K562 (cell line): ENCODE measurements around the gene MEOX1. TPM values are rescaled to one million over a fixed set of nuclear protein-coding genes. Genes with fewer than 3 reads are reported as not detected.

Experiments
- ATAC-seq: fragments of 200-7000 bp; cut with Tn5 transposase; 3 replicates; pipeline ENCODE4 v1.9.1; 2020; ENCODE audit warnings: moderate library complexity
- BruUV-seq: library from RNA; stranded (reverse); fragments of 400-500 nt; replicated peaks from 2 replicates; lab custom pipeline; 2021; lab: Mats Ljungman, UMichigan
- CTCF ChIA-PET: fragments of 300-600 bp; formaldehyde crosslinking; extraction: SDS; loops from one replicate; lab custom pipeline; 2021; ENCODE audit warnings: low intra/inter-chr PET ratio; lab: Yijun Ruan, JAX
- POLR2A ChIA-PET: fragments of 300-600, 350-650 bp; sonication (Branson Sonifier 250); formaldehyde crosslinking; extraction: SDS; loops from one replicate; lab custom pipeline; 2021; ENCODE audit warnings: antibody characterized with exemption, inconsistent platforms; lab: Yijun Ruan, JAX
- DNase-seq, 4 experiments: peaks; one replicate each; pipeline versions ENCODE4 v3.0.0 to v3.0.0-alpha.2; 2011 to 2018; ENCODE audit warnings: low spot score in 3 of 4, mixed read lengths in 3 of 4; ENCODE audit errors: extremely low read depth in 1 of 4
- FAIRE-seq: peaks from 2 replicates; lab custom pipeline; 2011; peaks lifted over from hg19 to GRCh38; lab: Jason Lieb, UNC
- H2AFZ ChIP-seq: 2 replicates; pipeline ENCODE4 v1.6.0; 2011; ENCODE audit warnings: low read depth, low read length, control low read depth, inconsistent platforms
- H3K27ac ChIP-seq: fragments of 200-600 bp; 3 replicates; pipeline ENCODE4 v1.8.0; 2011; ENCODE audit warnings: low read depth, mild to moderate bottlenecking, control low read depth, inconsistent platforms, low read length, moderate library complexity, mixed read lengths; ENCODE audit errors: extremely low read depth
- H3K27me3 ChIP-seq, 2 experiments: fragments of 300-600 bp in 1 of 2; 2 replicates in 1 of 2; 3 replicates in 1 of 2; pipeline versions ENCODE4 v1.6.0 to v1.8.0; 2011; ENCODE audit warnings: inconsistent platforms in 2 of 2, low read length in 2 of 2, mild to moderate bottlenecking in 1 of 2, mixed read lengths in 1 of 2, moderate library complexity in 1 of 2; ENCODE audit not compliant: control insufficient read depth in 2 of 2, insufficient read depth in 2 of 2
- H3K36me3 ChIP-seq: fragments of 300-600 bp; 3 replicates; pipeline ENCODE4 v1.8.0; 2011; ENCODE audit warnings: mild to moderate bottlenecking, low read length, inconsistent platforms; ENCODE audit not compliant: control insufficient read depth, insufficient read depth
- H3K4me1 ChIP-seq, 2 experiments: fragments of 200-600 bp in 1 of 2; replicated peaks in 1 of 2; 2 replicates in 1 of 2; 3 replicates in 1 of 2; pipeline versions ENCODE4 v1.5.1 to v1.8.0; 2011; ENCODE audit warnings: inconsistent platforms in 2 of 2, low read length in 2 of 2, mild to moderate bottlenecking in 1 of 2, mixed read lengths in 1 of 2, moderate library complexity in 1 of 2; ENCODE audit not compliant: control insufficient read depth in 2 of 2, insufficient read depth in 2 of 2
- H3K4me2 ChIP-seq: 2 replicates; pipeline ENCODE4 v1.6.1; 2011; ENCODE audit warnings: low read length, control low read depth, inconsistent platforms, mixed read lengths; ENCODE audit not compliant: insufficient read depth
- H3K4me3 ChIP-seq: fragments of 200-600 bp; sonication (generic), shearing (Covaris generic); 2 replicates; pipeline ENCODE4 v1.5.1; 2016; ENCODE audit warnings: control low read depth, inconsistent platforms
- H3K79me2 ChIP-seq: fragments of 200-600 bp; 3 replicates; pipeline ENCODE4 v1.8.0; 2011; ENCODE audit warnings: low read length, inconsistent platforms; ENCODE audit not compliant: control insufficient read depth, insufficient read depth
- H3K9ac ChIP-seq, 2 experiments: 2 replicates each; pipeline versions ENCODE4 v1.6.0 to v1.6.1; 2011; ENCODE audit warnings: low read depth in 2 of 2, low read length in 2 of 2, control low read depth in 1 of 2, inconsistent platforms in 1 of 2, mild to moderate bottlenecking in 1 of 2, mixed read lengths in 1 of 2; ENCODE audit not compliant: insufficient read depth in 1 of 2
- H3K9me1 ChIP-seq: one replicate; pipeline ENCODE4 v1.6.0; 2011; ENCODE audit warnings: inconsistent platforms, mild to moderate bottlenecking, low read length, moderate library complexity; ENCODE audit not compliant: control insufficient read depth, insufficient read depth
- H3K9me3 ChIP-seq: replicated peaks from 2 replicates; pipeline ENCODE4 v1.5.1; 2011; ENCODE audit warnings: low read depth, low read length, inconsistent platforms; ENCODE audit not compliant: control insufficient read depth, insufficient read depth
- H4K20me1 ChIP-seq: replicated peaks from 2 replicates; pipeline ENCODE4 v1.6.1; 2011; ENCODE audit warnings: low read length, inconsistent platforms, mixed read lengths; ENCODE audit not compliant: control insufficient read depth, insufficient read depth
- BRF1 ChIP-seq: IDR thresholded peaks from 3 replicates; pipeline ENCODE4 v1.6.1; 2011; ENCODE audit warnings: borderline replicate concordance, mild to moderate bottlenecking; ENCODE audit not compliant: insufficient read length; ENCODE audit errors: extremely low read depth
- CUX1 ChIP-seq: fragments of 200-800 bp; sonication (Bioruptor generic); IDR thresholded peaks from 2 replicates; pipeline ENCODE4 v1.6.1; 2016; ENCODE audit warnings: missing genetic modification characterization, missing compliant biosample characterization
- HDAC2 ChIP-seq: fragments of 450-650 bp; IDR thresholded peaks from 2 replicates; pipeline ENCODE4 v1.6.1; 2016; ENCODE audit warnings: mild to moderate bottlenecking
- PRPF4 ChIP-seq: fragments of 200-400 bp; formaldehyde crosslinking; IDR thresholded peaks from one replicate; pipeline ENCODE4 v1.6.1; 2017; ENCODE audit warnings: low read length, low read depth, mild to moderate bottlenecking; ENCODE audit not compliant: insufficient read depth, poor library complexity, severe bottlenecking
- TFE3 ChIP-seq: fragments of 450-650 bp; formaldehyde crosslinking; IDR thresholded peaks from 2 replicates; pipeline ENCODE4 v1.4.0; 2020; ENCODE audit warnings: mild to moderate bottlenecking, mixed read lengths
- ZBTB1 ChIP-seq: sonication (generic); formaldehyde crosslinking; IDR thresholded peaks from 2 replicates; pipeline ENCODE4 v1.8.1; 2023; ENCODE audit warnings: missing genetic modification reagents, low read depth, mild to moderate bottlenecking, borderline replicate concordance
- ZFP1 ChIP-seq: fragments of 450-650 bp; formaldehyde crosslinking; IDR thresholded peaks from 2 replicates; pipeline ENCODE4 v1.4.0; 2020; ENCODE audit warnings: mild to moderate bottlenecking, mixed read lengths
- ZKSCAN1 ChIP-seq: fragments of 150-350 bp; IDR thresholded peaks from 2 replicates; pipeline ENCODE4 v1.6.1; 2016; ENCODE audit warnings: low read depth, low read length
- ZNF174 ChIP-seq: fragments of 250-450 bp; sonication (Bioruptor Pico); IDR thresholded peaks from 2 replicates; pipeline ENCODE4 v1.4.0; 2020; ENCODE audit warnings: mild to moderate bottlenecking
- ZNF583 ChIP-seq: fragments of 250-450 bp; sonication (Bioruptor Pico); IDR thresholded peaks from 2 replicates; pipeline ENCODE4 v1.4.0; 2020
- ZSCAN29 ChIP-seq: fragments of 450-650 bp; IDR thresholded peaks from 2 replicates; pipeline ENCODE4 v1.6.1; 2017
- WGBS: fragments of 100-300 bp; shearing (Covaris generic); methylation state at CpG from one replicate; pipeline ENCODE4 v1.1.6; 2016; ENCODE audit warnings: low coverage, mixed read lengths; ENCODE audit not compliant: insufficient coverage; ENCODE audit errors: missing lambda C conversion rate; 5-methylcytosine and 5-hydroxymethylcytosine counted together
- in situ Hi-C: fragments of 300-500 bp; cut with MboI; formaldehyde crosslinking; loops from 4 replicates; pipeline ENCODE4 v1.15.0; 2018; ENCODE audit warnings: inconsistent platforms, mixed read lengths
- intact Hi-C: fragments of 100-400 bp; cut with micrococcal nuclease; formaldehyde crosslinking; loops from 2 replicates; pipeline ENCODE4 v1.14.2; 2022
- polyA plus RNA-seq, 8 experiments: library from polyadenylated mRNA; depleted of rRNA in 4 of 8; stranded (reverse) in 5 of 8; unstranded in 3 of 8; fragments of >200 nt; fragmentation: Nextera tagmentation in 2 of 8; fragmentation: Illumina TruSeq in 1 of 8; extraction: Ambion mirVana in 2 of 8; extraction: Trizol in 1 of 8; gene quantifications; 2 replicates each; pipeline versions ENCODE4 v1.2.1 to v1.2.3, GENCODE V29; 2011 to 2014; ENCODE audit warnings: inconsistent platforms in 1 of 8, missing spikeins in 1 of 8
- total RNA-seq, 7 experiments: library from RNA; depleted of rRNA in 6 of 7; stranded (reverse); fragments of >200 nt in 6 of 7; fragmentation: Illumina TruSeq in 2 of 7; extraction: Trizol in 2 of 7; gene quantifications; 2 replicates each; pipeline versions ENCODE4 v1.2.1 to v1.2.3, GENCODE V29; 2011 to 2021; ENCODE audit warnings: low replicate concordance in 1 of 7
- TF ChIP-seq, protein P1 (sequence below): sonication (generic); formaldehyde crosslinking; IDR thresholded peaks from 2 replicates; pipeline ENCODE4 v1.8.0; 2023; ENCODE audit warnings: mild to moderate bottlenecking, missing genetic modification reagents
- TF ChIP-seq, protein P2 (sequence below), 2 experiments: fragments of 450-650 bp; IDR thresholded peaks; 2 replicates each; pipeline ENCODE4 v1.6.1; 2016

Gene MEOX1
- total and polyA plus RNA-seq, 9 of the 15 experiments (the other 6 are each of a cell fraction or from before 2014, with no cell fraction given), result not detected

- BruUV-seq, result no TSS peak
- H3K4me3 ChIP-seq, result no peak overlapping the region
- ATAC-seq (no peak), DNase-seq (no peak), FAIRE-seq (no peak)
- peaks cover 34 to 73% of the 10 kb centered on the region in 2 experiments for H3K27me3 ChIP-seq
- H3K4me1 ChIP-seq, result peaks cover 0 to 5% of the 10 kb centered on the region in 2 experiments; a peak in 1 of 5 replicates
- no peaks in the 10 kb centered on the region for H3K9me3 ChIP-seq
- CTCF ChIA-PET, result no interaction called here
- peaks cover 10% of the 10 kb centered on the region; the same call in 1 of the 2 replicates for H4K20me1 ChIP-seq
- no peaks in the 10 kb centered on the region for H3K79me2 ChIP-seq
- POLR2A ChIA-PET, result no interaction called here
- no peak overlapping the region for H3K27ac ChIP-seq
- H3K9ac ChIP-seq, result no peak overlapping the region
- in situ Hi-C loops, result no loop called here
- H3K36me3 ChIP-seq, result no peaks in the 10 kb centered on the region
- peaks cover 3% of the 10 kb centered on the region for H3K9me1 ChIP-seq
- intact Hi-C loops, result no loop called here
- no peak overlapping the region for H3K4me2 ChIP-seq
- WGBS, result 1% methylated on average over 12 of the region's 12 CpGs
- no peak overlapping the region for H2AFZ ChIP-seq
- TF ChIP-seq TFE3 (CRISPR knock-in tag) (no peak), ZKSCAN1 (no peak), CUX1 (CRISPR knock-in tag) (no peak), HDAC2 (no peak), BRF1 (no peak), ZNF583 (CRISPR knock-in tag) (no peak), ZBTB1 (CRISPR knock-in tag) (no peak), ZFP1 (CRISPR knock-in tag) (no peak), ZSCAN29 (no peak), ZNF174 (no peak), PRPF4 (no peak)
- TF ChIP-seq, protein P1, sequence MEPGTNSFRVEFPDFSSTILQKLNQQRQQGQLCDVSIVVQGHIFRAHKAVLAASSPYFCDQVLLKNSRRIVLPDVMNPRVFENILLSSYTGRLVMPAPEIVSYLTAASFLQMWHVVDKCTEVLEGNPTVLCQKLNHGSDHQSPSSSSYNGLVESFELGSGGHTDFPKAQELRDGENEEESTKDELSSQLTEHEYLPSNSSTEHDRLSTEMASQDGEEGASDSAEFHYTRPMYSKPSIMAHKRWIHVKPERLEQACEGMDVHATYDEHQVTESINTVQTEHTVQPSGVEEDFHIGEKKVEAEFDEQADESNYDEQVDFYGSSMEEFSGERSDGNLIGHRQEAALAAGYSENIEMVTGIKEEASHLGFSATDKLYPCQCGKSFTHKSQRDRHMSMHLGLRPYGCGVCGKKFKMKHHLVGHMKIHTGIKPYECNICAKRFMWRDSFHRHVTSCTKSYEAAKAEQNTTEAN (CRISPR knock-in tag), result no peak
- TF ChIP-seq, protein P2, sequence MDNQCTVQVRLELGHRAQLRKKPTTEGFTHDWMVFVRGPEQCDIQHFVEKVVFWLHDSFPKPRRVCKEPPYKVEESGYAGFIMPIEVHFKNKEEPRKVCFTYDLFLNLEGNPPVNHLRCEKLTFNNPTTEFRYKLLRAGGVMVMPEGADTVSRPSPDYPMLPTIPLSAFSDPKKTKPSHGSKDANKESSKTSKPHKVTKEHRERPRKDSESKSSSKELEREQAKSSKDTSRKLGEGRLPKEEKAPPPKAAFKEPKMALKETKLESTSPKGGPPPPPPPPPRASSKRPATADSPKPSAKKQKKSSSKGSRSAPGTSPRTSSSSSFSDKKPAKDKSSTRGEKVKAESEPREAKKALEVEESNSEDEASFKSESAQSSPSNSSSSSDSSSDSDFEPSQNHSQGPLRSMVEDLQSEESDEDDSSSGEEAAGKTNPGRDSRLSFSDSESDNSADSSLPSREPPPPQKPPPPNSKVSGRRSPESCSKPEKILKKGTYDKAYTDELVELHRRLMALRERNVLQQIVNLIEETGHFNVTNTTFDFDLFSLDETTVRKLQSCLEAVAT (IDR thresholded peaks at IDR 0.05), result no peak
Observed at GRCh38 chr17:43662413-43663141, 855 bp upstream of the MEOX1 start.
